ENCODE data around the gene ADAM12. TPM values are rescaled to one million over a fixed set of nuclear protein-coding genes. Genes with fewer than 3 reads are reported as not detected.

The ADAM12 gene
- total and polyA plus RNA-seq, 2 donors (not counting 1 experiment from before 2014, with no cell fraction given): 21.0 to 56.9 TPM

DNA sequence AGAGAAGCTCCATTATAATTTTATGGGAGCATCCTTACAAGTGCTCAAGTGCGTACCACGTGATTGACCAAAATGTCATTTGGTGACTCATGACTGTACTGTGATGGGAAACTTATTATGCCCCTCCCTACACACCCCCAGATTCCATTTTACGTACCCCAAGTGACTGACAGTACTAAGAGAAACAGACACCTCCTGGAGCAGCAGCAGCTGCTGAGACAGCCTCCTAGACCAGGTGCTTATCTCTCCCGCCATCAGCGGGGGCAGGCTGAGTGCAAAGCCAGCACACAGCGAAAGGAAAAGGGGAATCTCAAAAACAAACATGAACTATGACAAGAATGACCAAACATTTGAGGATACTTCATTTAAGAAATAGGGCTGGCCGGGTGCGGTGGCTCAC, 4.2 kb upstream of the ADAM12 start:
- Histone ChIP-seq H3K4me2 (ENCODE audit: extremely low read depth, insufficient read depth, low read length) (no peak overlapping the region), H3K27ac (ENCODE audit: insufficient read depth, low read length) (no peak overlapping the region), H3K36me3 (ENCODE audit: control insufficient read depth, insufficient read depth, low read length) (no peaks in the 10 kb centered on the region), H3K79me2 (ENCODE audit: control insufficient read depth, insufficient read depth, low read length) (no peaks in the 10 kb centered on the region), H3K4me1 (ENCODE audit: control insufficient read depth, extremely low read depth, insufficient read depth, low read length) (peaks cover 21% of the 10 kb centered on the region), H3K9ac (ENCODE audit: insufficient read depth, low read length) (no peak overlapping the region), H3K27me3 (ENCODE audit: control insufficient read depth, insufficient read depth, low read length) (no peaks in the 10 kb centered on the region), H2AFZ (ENCODE audit: low read length) (no peak overlapping the region), H4K20me1 (ENCODE audit: control insufficient read depth, extremely low read depth, insufficient read depth, low read length) (no peaks in the 10 kb centered on the region), H3K4me3 (replicated peaks in 1 of 4; ENCODE audit: control extremely low read depth in 1 of 4, insufficient read depth in 1 of 4, low read depth in 3 of 4, low read length in 4 of 4) (no peak overlapping the region), H3K9me3 (ENCODE audit: control insufficient read depth, insufficient read depth, low read depth, low read length) (no peaks in the 10 kb centered on the region)
- no peak for TF ChIP-seq EZH2 (IDR thresholded peaks at IDR 0.05; ENCODE audit: low read length, missing control alignments)
- TF ChIP-seq, protein P1, sequence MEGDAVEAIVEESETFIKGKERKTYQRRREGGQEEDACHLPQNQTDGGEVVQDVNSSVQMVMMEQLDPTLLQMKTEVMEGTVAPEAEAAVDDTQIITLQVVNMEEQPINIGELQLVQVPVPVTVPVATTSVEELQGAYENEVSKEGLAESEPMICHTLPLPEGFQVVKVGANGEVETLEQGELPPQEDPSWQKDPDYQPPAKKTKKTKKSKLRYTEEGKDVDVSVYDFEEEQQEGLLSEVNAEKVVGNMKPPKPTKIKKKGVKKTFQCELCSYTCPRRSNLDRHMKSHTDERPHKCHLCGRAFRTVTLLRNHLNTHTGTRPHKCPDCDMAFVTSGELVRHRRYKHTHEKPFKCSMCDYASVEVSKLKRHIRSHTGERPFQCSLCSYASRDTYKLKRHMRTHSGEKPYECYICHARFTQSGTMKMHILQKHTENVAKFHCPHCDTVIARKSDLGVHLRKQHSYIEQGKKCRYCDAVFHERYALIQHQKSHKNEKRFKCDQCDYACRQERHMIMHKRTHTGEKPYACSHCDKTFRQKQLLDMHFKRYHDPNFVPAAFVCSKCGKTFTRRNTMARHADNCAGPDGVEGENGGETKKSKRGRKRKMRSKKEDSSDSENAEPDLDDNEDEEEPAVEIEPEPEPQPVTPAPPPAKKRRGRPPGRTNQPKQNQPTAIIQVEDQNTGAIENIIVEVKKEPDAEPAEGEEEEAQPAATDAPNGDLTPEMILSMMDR (conservative IDR thresholded peaks at IDR 0.05 in 1 of 2, IDR thresholded peaks at IDR 0.05 in 1 of 2; ENCODE audit: low read depth in 1 of 2, low read length in 2 of 2): no peak
- peak in 1 of 2 donors; percentile 57 for DNase-seq (ENCODE audit: low read depth in 2 of 2)

DNA sequence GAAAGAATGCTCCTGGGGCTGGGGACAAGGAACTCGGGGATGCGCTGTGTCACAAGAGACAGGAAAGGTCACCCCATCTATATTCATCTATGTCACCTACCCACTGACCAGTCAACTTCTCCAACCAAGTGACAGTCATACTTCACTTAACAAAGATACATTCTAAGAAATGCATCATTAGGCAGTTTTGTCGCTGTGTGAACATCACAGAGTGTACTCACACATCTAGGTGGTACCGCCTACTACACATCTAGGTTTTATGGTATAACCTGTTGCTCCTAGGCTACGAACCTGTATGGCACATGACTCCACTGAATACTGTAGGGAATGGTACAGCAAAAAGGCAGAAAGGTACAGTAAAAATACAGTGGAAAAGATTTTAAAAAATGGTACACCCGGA, 3.8 kb upstream of the ADAM12 start:
- Histone ChIP-seq H3K79me2 (ENCODE audit: control insufficient read depth, insufficient read depth, low read length) (no peaks in the 10 kb centered on the region), H3K36me3 (ENCODE audit: control insufficient read depth, insufficient read depth, low read length) (no peaks in the 10 kb centered on the region), H4K20me1 (ENCODE audit: control insufficient read depth, extremely low read depth, insufficient read depth, low read length) (no peaks in the 10 kb centered on the region), H3K27ac (ENCODE audit: insufficient read depth, low read length) (no peak overlapping the region), H3K4me2 (ENCODE audit: extremely low read depth, insufficient read depth, low read length) (no peak overlapping the region), H3K4me3 (replicated peaks in 1 of 4; ENCODE audit: control extremely low read depth in 1 of 4, insufficient read depth in 1 of 4, low read depth in 3 of 4, low read length in 4 of 4) (no peak overlapping the region), H2AFZ (ENCODE audit: low read length) (no peak overlapping the region), H3K9me3 (ENCODE audit: control insufficient read depth, insufficient read depth, low read depth, low read length) (no peaks in the 10 kb centered on the region), H3K9ac (ENCODE audit: insufficient read depth, low read length) (no peak overlapping the region), H3K4me1 (ENCODE audit: control insufficient read depth, extremely low read depth, insufficient read depth, low read length) (peaks cover 18% of the 10 kb centered on the region), H3K27me3 (ENCODE audit: control insufficient read depth, insufficient read depth, low read length) (no peaks in the 10 kb centered on the region)
- TF ChIP-seq, protein P1 (conservative IDR thresholded peaks at IDR 0.05 in 1 of 2, IDR thresholded peaks at IDR 0.05 in 1 of 2; ENCODE audit: low read depth in 1 of 2, low read length in 2 of 2): no peak
- TF ChIP-seq EZH2 (IDR thresholded peaks at IDR 0.05; ENCODE audit: low read length, missing control alignments): no peak
- no peak for DNase-seq (ENCODE audit: low read depth in 2 of 2)

DNA sequence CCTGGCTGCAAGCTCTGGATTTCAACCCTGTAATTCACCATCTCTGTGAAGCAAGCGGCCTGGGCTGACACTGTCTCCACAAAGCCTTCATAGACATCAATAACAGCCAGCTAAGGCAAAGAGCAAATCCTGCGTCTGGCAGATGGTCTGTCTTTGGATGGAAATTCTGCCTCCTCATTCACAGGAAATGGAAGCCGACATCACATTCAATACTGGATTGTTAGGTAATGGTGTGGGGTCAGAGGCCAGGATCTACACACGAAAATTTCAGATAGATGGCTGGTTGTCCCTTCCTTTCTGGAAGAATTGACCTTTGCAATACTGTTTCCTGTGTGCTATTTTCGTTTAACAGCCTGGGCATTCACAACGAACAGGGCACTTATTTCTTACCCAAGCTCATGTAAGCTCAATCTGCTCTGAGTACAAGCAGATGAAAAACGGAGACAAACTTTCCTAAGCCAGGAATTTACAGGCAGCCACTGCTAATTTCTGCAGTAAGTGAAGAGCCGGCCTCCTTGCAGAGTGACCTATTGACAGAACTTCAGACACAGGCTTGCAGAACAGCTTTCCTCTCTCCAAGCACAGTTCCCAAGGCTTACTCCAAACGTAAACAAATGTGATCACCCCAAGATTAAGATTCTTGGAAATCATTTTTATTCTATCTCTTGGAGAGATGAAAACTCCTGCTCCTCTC, 3.1 kb upstream of the ADAM12 start:
- TF ChIP-seq, protein P1 (conservative IDR thresholded peaks at IDR 0.05 in 1 of 2, IDR thresholded peaks at IDR 0.05 in 1 of 2; ENCODE audit: low read depth in 1 of 2, low read length in 2 of 2): no peak
- TF ChIP-seq EZH2 (IDR thresholded peaks at IDR 0.05; ENCODE audit: low read length, missing control alignments): no peak
- Histone ChIP-seq H3K36me3 (ENCODE audit: control insufficient read depth, insufficient read depth, low read length) (no peaks in the 10 kb centered on the region), H3K4me1 (ENCODE audit: control insufficient read depth, extremely low read depth, insufficient read depth, low read length) (peaks cover 15% of the 10 kb centered on the region), H3K9ac (ENCODE audit: insufficient read depth, low read length) (no peak overlapping the region), H3K79me2 (ENCODE audit: control insufficient read depth, insufficient read depth, low read length) (no peaks in the 10 kb centered on the region), H4K20me1 (ENCODE audit: control insufficient read depth, extremely low read depth, insufficient read depth, low read length) (no peaks in the 10 kb centered on the region), H3K4me3 (replicated peaks in 1 of 4; ENCODE audit: control extremely low read depth in 1 of 4, insufficient read depth in 1 of 4, low read depth in 3 of 4, low read length in 4 of 4) (no peak overlapping the region), H3K27ac (ENCODE audit: insufficient read depth, low read length) (peak overlapping the region; percentile 53), H3K4me2 (ENCODE audit: extremely low read depth, insufficient read depth, low read length) (peak overlapping the region; percentile 68), H2AFZ (ENCODE audit: low read length) (peak overlapping the region; percentile 12), H3K27me3 (ENCODE audit: control insufficient read depth, insufficient read depth, low read length) (no peaks in the 10 kb centered on the region), H3K9me3 (ENCODE audit: control insufficient read depth, insufficient read depth, low read depth, low read length) (no peaks in the 10 kb centered on the region)
- DNase-seq (ENCODE audit: low read depth in 2 of 2): peak; percentile 60 to 81

Measured in fibroblast of lung (primary cell).